Upper lobe of left lung (tissue), 4 donors: Measurements from ENCODE around the gene PLGRKT.

Experiments used
- EP300 ChIP-seq, 4 donors: sonication (generic); formaldehyde crosslinking; IDR thresholded peaks; one replicate each; pipeline ENCODE4 v1.5.1; 2017; ENCODE audit warnings: antibody characterized with exemption in 4 of 4, control low read depth in 2 of 4
- POLR2A ChIP-seq, 4 donors: fragments of 450-650 bp; IDR thresholded peaks; one replicate each; pipeline ENCODE4 v1.5.1; 2016 to 2017; ENCODE audit warnings: antibody characterized with exemption in 4 of 4, mild to moderate bottlenecking in 2 of 4
- POLR2AphosphoS5 ChIP-seq, 2 donors: sonication (generic); formaldehyde crosslinking; IDR thresholded peaks; one replicate each; pipeline ENCODE4 v1.5.1; 2017; ENCODE audit warnings: antibody characterized with exemption in 2 of 2
- TF ChIP-seq, protein P1 (sequence below), 6 experiments: fragments of 450-650 bp in 4 of 6; fragments of 200-600 bp in 2 of 6; sonication (generic) in 2 of 6; IDR thresholded peaks; one replicate each; pipeline ENCODE4 v1.5.1; 2016 to 2019; ENCODE audit warnings: antibody characterized with exemption in 6 of 6

DNA sequence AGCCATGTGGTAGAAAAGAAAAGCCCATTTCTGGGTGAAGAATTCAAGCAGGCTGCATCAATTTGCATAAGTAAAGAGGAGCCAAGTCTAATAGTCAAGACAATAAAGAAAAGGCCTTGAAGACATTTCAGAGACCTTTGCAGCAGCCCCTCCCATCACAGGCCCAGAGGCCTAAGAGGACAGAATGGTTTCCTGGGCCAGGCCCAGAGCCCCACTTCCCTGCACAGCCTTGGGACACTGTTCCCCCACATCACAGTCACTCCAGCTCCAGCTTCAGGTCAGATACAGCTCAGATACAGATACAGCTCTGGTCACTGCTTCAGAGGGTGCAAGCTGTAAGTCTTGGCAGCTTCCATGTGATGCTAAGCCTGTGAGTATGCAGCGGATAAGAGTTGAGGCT lies 29.1 kb downstream of the PLGRKT start:
- TF ChIP-seq, protein P1, sequence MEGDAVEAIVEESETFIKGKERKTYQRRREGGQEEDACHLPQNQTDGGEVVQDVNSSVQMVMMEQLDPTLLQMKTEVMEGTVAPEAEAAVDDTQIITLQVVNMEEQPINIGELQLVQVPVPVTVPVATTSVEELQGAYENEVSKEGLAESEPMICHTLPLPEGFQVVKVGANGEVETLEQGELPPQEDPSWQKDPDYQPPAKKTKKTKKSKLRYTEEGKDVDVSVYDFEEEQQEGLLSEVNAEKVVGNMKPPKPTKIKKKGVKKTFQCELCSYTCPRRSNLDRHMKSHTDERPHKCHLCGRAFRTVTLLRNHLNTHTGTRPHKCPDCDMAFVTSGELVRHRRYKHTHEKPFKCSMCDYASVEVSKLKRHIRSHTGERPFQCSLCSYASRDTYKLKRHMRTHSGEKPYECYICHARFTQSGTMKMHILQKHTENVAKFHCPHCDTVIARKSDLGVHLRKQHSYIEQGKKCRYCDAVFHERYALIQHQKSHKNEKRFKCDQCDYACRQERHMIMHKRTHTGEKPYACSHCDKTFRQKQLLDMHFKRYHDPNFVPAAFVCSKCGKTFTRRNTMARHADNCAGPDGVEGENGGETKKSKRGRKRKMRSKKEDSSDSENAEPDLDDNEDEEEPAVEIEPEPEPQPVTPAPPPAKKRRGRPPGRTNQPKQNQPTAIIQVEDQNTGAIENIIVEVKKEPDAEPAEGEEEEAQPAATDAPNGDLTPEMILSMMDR (IDR thresholded peaks at IDR 0.05) = no peak
- no peak for TF ChIP-seq POLR2AphosphoS5 (IDR thresholded peaks at IDR 0.05)
- no peak for TF ChIP-seq POLR2A (IDR thresholded peaks at IDR 0.05)
- no peak for TF ChIP-seq EP300 (IDR thresholded peaks at IDR 0.05)
